RWPE2 (cell line): ENCODE measurements around the gene TIGD3.

Experiments
- ATAC-seq: fragments of 200-7000 bp; cut with Tn5 transposase; 3 replicates; pipeline ENCODE4 v1.9.1; 2021; ENCODE audit warnings: low read depth
- DNase-seq: peaks from one replicate; pipeline ENCODE4 v3.0.0-alpha.2; 2020; ENCODE audit warnings: low spot score
- H3K27ac ChIP-seq: fragments of 450-650 bp; 2 replicates; pipeline ENCODE4 v1.5.1; 2017; ENCODE audit warnings: mild to moderate bottlenecking; ENCODE audit not compliant: poor library complexity, severe bottlenecking
- H3K27me3 ChIP-seq: fragments of 250-450 bp; sonication (Bioruptor Pico); 2 replicates; pipeline ENCODE4 v1.5.1; 2021; ENCODE audit warnings: mild to moderate bottlenecking, moderate library complexity; ENCODE audit not compliant: insufficient read depth, poor library complexity, severe bottlenecking
- H3K36me3 ChIP-seq: fragments of 250-450 bp; sonication (Bioruptor Pico); 2 replicates; pipeline ENCODE4 v1.5.1; 2020; ENCODE audit warnings: low read depth, mild to moderate bottlenecking, moderate library complexity
- H3K4me1 ChIP-seq: fragments of 250-450 bp; sonication (Bioruptor Pico); 2 replicates; pipeline ENCODE4 v1.5.1; 2021; ENCODE audit warnings: mild to moderate bottlenecking, moderate library complexity; ENCODE audit not compliant: insufficient read depth, poor library complexity, severe bottlenecking
- H3K4me3 ChIP-seq: fragments of 250-450 bp; sonication (Bioruptor Pico); 2 replicates; pipeline ENCODE4 v1.5.1; 2021; ENCODE audit warnings: mild to moderate bottlenecking, moderate library complexity; ENCODE audit not compliant: severe bottlenecking
- H3K9me3 ChIP-seq: fragments of 250-450 bp; sonication (Bioruptor Pico); 2 replicates; pipeline ENCODE4 v1.5.1; 2021; ENCODE audit warnings: mild to moderate bottlenecking, moderate library complexity; ENCODE audit not compliant: severe bottlenecking
- CTCF ChIP-seq: fragments of 450-650 bp; IDR thresholded peaks from one replicate; pipeline ENCODE4 v1.5.1; 2017; ENCODE audit warnings: mild to moderate bottlenecking, moderate library complexity; ENCODE audit not compliant: poor library complexity, severe bottlenecking

Gene TIGD3

DNA sequence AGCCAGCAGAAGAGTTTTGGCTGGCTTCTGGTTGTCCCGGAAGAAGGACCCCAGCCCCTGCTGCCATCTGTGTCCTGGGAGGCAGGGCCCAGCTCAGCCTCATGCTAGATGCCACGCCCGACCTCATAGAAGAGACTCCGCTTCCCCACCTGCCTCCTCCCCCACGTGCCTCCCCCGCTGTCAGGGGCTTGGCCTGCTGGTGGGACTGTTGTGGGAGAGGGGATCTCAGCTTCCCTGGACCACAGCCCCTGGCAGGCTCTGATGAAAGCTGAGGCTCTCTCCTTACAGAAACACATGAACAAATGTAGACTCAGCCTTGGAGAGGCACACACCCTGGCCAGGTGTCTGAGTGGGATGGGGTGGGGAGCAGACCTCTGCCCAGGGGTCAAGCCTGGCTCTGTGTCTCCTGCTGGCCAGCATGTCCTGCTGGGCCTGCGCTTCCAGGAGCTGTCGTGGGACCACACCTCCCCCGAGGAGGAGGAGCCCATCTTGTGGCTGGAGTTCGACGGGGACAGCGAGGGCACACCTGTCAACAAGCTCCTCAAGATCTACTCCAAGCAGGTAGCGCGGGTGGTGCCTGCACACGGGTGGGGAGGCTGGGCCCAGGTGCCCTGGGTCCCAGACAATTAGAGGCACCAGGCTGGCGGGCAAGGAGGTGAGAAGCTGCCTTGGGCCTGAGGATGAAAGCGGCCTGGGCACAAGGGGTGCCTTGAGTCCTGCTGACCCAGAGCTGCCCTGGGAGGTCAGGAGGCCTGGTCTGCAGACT lies 45.9 kb downstream of the TIGD3 start:
- Histone ChIP-seq H3K27me3 (no peaks in the 10 kb centered on the region), H3K27ac (no peak overlapping the region), H3K36me3 (peaks cover 43% of the 10 kb centered on the region), H3K4me3 (no peak overlapping the region), H3K9me3 (no peaks in the 10 kb centered on the region), H3K4me1 (no peaks in the 10 kb centered on the region)
- TF ChIP-seq CTCF = no peak
- no peak for DNase-seq
- no peak for ATAC-seq

DNA sequence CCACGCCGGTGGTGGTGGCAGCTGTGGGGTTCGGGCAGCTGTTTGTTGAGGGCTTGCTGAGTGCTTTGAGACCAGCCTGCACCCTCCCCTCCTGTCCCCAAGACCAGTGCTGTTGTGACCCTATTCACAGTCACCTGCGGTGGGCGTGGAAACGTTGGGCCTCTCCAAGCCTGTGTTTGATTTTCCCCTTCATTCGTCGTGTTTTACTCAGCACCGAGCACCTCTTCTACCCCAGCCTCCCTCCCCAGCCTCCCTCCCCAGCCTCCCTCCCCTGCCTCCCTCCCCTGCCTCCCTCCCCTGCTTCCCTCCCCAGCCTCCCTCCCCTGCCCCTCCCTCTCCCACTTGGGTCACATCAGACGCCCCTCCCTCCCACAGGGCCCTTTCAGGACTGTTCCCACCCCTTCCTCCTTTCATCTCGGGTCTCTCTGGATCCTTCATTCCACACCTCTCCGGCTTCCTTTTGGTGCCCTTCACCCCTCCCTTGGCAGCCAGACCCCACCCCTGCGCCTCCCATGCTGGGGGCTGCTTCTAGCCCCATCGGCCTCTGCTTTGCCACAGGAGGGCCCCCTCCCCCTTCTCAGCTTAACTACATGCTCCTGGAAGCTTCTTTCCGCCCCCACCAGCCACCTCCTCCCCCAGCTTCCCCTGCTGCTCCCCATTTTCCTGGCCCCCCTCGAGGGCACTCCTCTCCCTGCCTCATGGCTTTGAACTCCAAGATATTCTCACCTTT lies 46.7 kb downstream of the TIGD3 start:
- Histone ChIP-seq H3K4me1 (no peaks in the 10 kb centered on the region), H3K27ac (no peak overlapping the region), H3K36me3 (peaks cover 47% of the 10 kb centered on the region)

GRCh38 chr11:65401803-65402248 lies 47.3 kb downstream of the TIGD3 start:
- Histone ChIP-seq H3K27me3 (no peaks in the 10 kb centered on the region), H3K9me3 (no peaks in the 10 kb centered on the region), H3K4me3 (no peak overlapping the region), H3K27ac (no peak overlapping the region), H3K4me1 (no peaks in the 10 kb centered on the region), H3K36me3 (peaks cover 50% of the 10 kb centered on the region)
- no peak for TF ChIP-seq CTCF
- ATAC-seq (no peak), DNase-seq (no peak)

More for the DNA sequence above, 46.7 kb downstream of the TIGD3 start:
- no peaks in the 10 kb centered on the region for H3K9me3 ChIP-seq
- no peaks in the 10 kb centered on the region for H3K27me3 ChIP-seq
- DNase-seq (no peak), ATAC-seq (no peak)
- TF ChIP-seq CTCF = no peak
- H3K4me3 ChIP-seq = no peak overlapping the region

- no peak for TF ChIP-seq CTCF
- no peaks in the 10 kb centered on the region for H3K4me1 ChIP-seq
- peaks cover 52% of the 10 kb centered on the region for H3K36me3 ChIP-seq
- DNase-seq (no peak), ATAC-seq (no peak)
- no peak overlapping the region for H3K27ac ChIP-seq
- H3K9me3 ChIP-seq = no peaks in the 10 kb centered on the region
- H3K27me3 ChIP-seq = no peaks in the 10 kb centered on the region
- H3K4me3 ChIP-seq = no peak overlapping the region
These were observed 48.2 kb downstream of the TIGD3 start for GRCh38 chr11:65402790-65403189.
